ENCODE results near the gene INSYN1.

Gene INSYN1

GRCh38 chr15:73700041-73700842, 52.9 kb downstream of the INSYN1 start:
- no peaks in the 10 kb centered on the region for H3K36me3 ChIP-seq (ENCODE audit: control insufficient read depth, low read length)
- peaks cover 3% of the 10 kb centered on the region; the same call in 1 of the 2 replicates for H4K20me1 ChIP-seq (ENCODE audit: control insufficient read depth, insufficient read depth, low read depth, low read length)
- peaks cover 8% of the 10 kb centered on the region for H3K4me1 ChIP-seq (ENCODE audit: control insufficient read depth, low read length)
- H3K4me2 ChIP-seq (ENCODE audit: low read length), result no peak overlapping the region
- H3K79me2 ChIP-seq (ENCODE audit: control insufficient read depth, low read length), result no peaks in the 10 kb centered on the region
- H3K4me3 ChIP-seq (ENCODE audit: low read length), result no peak overlapping the region
- H3K27ac ChIP-seq (ENCODE audit: low read depth, low read length), result no peak overlapping the region
- H3K9me2 ChIP-seq (replicated peaks; ENCODE audit: control insufficient read depth, low read length), result no peaks in the 10 kb centered on the region
- peaks cover 9% of the 10 kb centered on the region; the same call in 1 of the 2 replicates for H3K27me3 ChIP-seq (ENCODE audit: control insufficient read depth, low read length)
- no peak for TF ChIP-seq EZH2phosphoT487 (IDR thresholded peaks at IDR 0.05; ENCODE audit: borderline replicate concordance, low read length)
- TF ChIP-seq, protein P1, sequence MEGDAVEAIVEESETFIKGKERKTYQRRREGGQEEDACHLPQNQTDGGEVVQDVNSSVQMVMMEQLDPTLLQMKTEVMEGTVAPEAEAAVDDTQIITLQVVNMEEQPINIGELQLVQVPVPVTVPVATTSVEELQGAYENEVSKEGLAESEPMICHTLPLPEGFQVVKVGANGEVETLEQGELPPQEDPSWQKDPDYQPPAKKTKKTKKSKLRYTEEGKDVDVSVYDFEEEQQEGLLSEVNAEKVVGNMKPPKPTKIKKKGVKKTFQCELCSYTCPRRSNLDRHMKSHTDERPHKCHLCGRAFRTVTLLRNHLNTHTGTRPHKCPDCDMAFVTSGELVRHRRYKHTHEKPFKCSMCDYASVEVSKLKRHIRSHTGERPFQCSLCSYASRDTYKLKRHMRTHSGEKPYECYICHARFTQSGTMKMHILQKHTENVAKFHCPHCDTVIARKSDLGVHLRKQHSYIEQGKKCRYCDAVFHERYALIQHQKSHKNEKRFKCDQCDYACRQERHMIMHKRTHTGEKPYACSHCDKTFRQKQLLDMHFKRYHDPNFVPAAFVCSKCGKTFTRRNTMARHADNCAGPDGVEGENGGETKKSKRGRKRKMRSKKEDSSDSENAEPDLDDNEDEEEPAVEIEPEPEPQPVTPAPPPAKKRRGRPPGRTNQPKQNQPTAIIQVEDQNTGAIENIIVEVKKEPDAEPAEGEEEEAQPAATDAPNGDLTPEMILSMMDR (IDR thresholded peaks at IDR 0.05; ENCODE audit: low read depth, low read length, poor library complexity, severe bottlenecking), result peak; percentile 94
- H3K9me3 ChIP-seq (ENCODE audit: control insufficient read depth, insufficient read depth, low read length), result no peaks in the 10 kb centered on the region
- no peaks in the 10 kb centered on the region for H3F3A ChIP-seq (ENCODE audit: control insufficient read depth, insufficient read depth)

GRCh38 chr15:73699249-73700040, 53.7 kb downstream of the INSYN1 start:
- Histone ChIP-seq H3K9me2 (replicated peaks; ENCODE audit: control insufficient read depth, low read length) (no peaks in the 10 kb centered on the region), H3K9me3 (ENCODE audit: control insufficient read depth, insufficient read depth, low read length) (no peaks in the 10 kb centered on the region), H3K36me3 (ENCODE audit: control insufficient read depth, low read length) (no peaks in the 10 kb centered on the region), H4K20me1 (ENCODE audit: control insufficient read depth, insufficient read depth, low read depth, low read length) (peaks cover 3% of the 10 kb centered on the region; the same call in 1 of the 2 replicates), H3F3A (ENCODE audit: control insufficient read depth, insufficient read depth) (no peaks in the 10 kb centered on the region), H3K79me2 (ENCODE audit: control insufficient read depth, low read length) (no peaks in the 10 kb centered on the region), H3K4me2 (ENCODE audit: low read length) (no peak overlapping the region), H3K27me3 (ENCODE audit: control insufficient read depth, low read length) (peaks cover 17% of the 10 kb centered on the region; the same call in 1 of the 2 replicates), H3K4me3 (ENCODE audit: low read length) (no peak overlapping the region), H3K27ac (ENCODE audit: low read depth, low read length) (no peak overlapping the region), H3K4me1 (ENCODE audit: control insufficient read depth, low read length) (peaks cover 8% of the 10 kb centered on the region)
- TF ChIP-seq, protein P1 (IDR thresholded peaks at IDR 0.05; ENCODE audit: low read depth, low read length, poor library complexity, severe bottlenecking), result no peak
- TF ChIP-seq EZH2phosphoT487 (IDR thresholded peaks at IDR 0.05; ENCODE audit: borderline replicate concordance, low read length), result no peak

DNA sequence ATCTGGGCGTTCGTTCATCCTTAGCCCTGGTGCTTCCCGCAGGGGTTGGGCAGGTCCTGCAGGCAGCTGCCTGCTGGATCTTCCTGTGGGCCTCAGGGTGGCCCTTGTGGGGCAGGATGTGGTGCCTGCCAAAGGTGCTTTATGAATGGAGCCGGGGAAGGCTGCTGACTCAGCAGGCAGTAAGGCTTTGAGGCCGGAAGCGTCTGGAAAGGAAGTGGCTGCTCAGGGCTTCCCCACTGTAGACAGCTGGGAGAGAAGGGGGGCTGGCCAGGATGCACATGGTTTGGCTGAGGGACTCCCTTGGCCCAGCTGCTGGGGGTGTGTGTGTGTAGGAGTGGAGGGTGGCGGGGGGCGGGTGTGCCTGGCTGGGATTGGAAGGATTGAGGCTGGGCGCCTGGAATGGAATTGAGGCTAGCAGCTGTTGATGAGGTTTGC, 56.1 kb downstream of the INSYN1 start:
- H3K9me2 ChIP-seq (replicated peaks; ENCODE audit: control insufficient read depth, low read length), result no peaks in the 10 kb centered on the region
- no peak for TF ChIP-seq EZH2phosphoT487 (IDR thresholded peaks at IDR 0.05; ENCODE audit: borderline replicate concordance, low read length)
- TF ChIP-seq, protein P1 (IDR thresholded peaks at IDR 0.05; ENCODE audit: low read depth, low read length, poor library complexity, severe bottlenecking), result no peak
- peaks cover 8% of the 10 kb centered on the region for H3K4me1 ChIP-seq (ENCODE audit: control insufficient read depth, low read length)
- peaks cover 3% of the 10 kb centered on the region; the same call in 1 of the 2 replicates for H4K20me1 ChIP-seq (ENCODE audit: control insufficient read depth, insufficient read depth, low read depth, low read length)
- no peaks in the 10 kb centered on the region for H3K79me2 ChIP-seq (ENCODE audit: control insufficient read depth, low read length)
- no peak overlapping the region for H3K4me3 ChIP-seq (ENCODE audit: low read length)
- H3K36me3 ChIP-seq (ENCODE audit: control insufficient read depth, low read length), result no peaks in the 10 kb centered on the region
- no peaks in the 10 kb centered on the region for H3K9me3 ChIP-seq (ENCODE audit: control insufficient read depth, insufficient read depth, low read length)
- no peak overlapping the region for H3K27ac ChIP-seq (ENCODE audit: low read depth, low read length)
- H3K4me2 ChIP-seq (ENCODE audit: low read length), result 0 out of 2 replicates have a peak overlapping the region, but pooled peaks have one; percentile 30
- H3F3A ChIP-seq (ENCODE audit: control insufficient read depth, insufficient read depth), result no peaks in the 10 kb centered on the region
- peaks cover 35% of the 10 kb centered on the region for H3K27me3 ChIP-seq (ENCODE audit: control insufficient read depth, low read length)
